ENCODE data around the gene MOB3A.

MOB3A gene

GRCh38 chr19:2077398-2077797, 18.7 kb downstream of the MOB3A start:
- H3K9me3 Mint-ChIP-seq, result no peaks in the 10 kb centered on the region
- H3K27me3 Mint-ChIP-seq (ENCODE audit: low read depth), result no peaks in the 10 kb centered on the region
- TF ChIP-seq, protein P1, sequence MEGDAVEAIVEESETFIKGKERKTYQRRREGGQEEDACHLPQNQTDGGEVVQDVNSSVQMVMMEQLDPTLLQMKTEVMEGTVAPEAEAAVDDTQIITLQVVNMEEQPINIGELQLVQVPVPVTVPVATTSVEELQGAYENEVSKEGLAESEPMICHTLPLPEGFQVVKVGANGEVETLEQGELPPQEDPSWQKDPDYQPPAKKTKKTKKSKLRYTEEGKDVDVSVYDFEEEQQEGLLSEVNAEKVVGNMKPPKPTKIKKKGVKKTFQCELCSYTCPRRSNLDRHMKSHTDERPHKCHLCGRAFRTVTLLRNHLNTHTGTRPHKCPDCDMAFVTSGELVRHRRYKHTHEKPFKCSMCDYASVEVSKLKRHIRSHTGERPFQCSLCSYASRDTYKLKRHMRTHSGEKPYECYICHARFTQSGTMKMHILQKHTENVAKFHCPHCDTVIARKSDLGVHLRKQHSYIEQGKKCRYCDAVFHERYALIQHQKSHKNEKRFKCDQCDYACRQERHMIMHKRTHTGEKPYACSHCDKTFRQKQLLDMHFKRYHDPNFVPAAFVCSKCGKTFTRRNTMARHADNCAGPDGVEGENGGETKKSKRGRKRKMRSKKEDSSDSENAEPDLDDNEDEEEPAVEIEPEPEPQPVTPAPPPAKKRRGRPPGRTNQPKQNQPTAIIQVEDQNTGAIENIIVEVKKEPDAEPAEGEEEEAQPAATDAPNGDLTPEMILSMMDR (IDR thresholded peaks at IDR 0.05; ENCODE audit: unreplicated experiment in 3 of 3), result no peak
- H3K36me3 Mint-ChIP-seq (ENCODE audit: low read depth), result peaks cover 41% of the 10 kb centered on the region
- H3K27ac Mint-ChIP-seq, result no peak overlapping the region
- no peaks in the 10 kb centered on the region for H3K4me1 Mint-ChIP-seq
- H3K4me3 Mint-ChIP-seq, result no peak overlapping the region

DNA sequence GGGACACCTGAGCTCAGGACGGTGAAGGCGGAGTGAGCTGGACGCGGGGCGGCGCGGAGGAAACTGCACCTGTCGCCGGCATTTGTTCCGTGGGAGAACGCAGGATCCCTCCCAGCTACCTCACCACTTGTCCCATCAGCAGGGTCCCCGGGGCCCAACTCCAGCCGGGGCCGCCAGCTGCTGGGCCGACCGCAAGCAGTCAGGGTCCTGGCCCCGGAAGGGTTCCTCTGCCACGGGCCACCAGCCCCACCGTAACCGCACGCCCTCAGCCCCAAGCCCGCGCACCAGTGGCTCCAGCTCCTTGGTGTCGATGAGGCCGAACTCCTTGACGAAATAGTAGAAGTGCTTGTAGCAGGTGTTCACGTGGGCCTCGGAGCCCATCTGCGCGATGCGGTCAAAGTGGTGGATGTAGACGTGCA, 19.6 kb downstream of the MOB3A start:
- Mint-ChIP-seq H3K4me3 (no peak overlapping the region), H3K9me3 (no peaks in the 10 kb centered on the region), H3K4me1 (no peaks in the 10 kb centered on the region), H3K27ac (no peak overlapping the region), H3K36me3 (ENCODE audit: low read depth) (peaks cover 48% of the 10 kb centered on the region), H3K27me3 (ENCODE audit: low read depth) (no peaks in the 10 kb centered on the region)
- TF ChIP-seq, protein P1 (IDR thresholded peaks at IDR 0.05; ENCODE audit: unreplicated experiment in 3 of 3), result no peak

DNA sequence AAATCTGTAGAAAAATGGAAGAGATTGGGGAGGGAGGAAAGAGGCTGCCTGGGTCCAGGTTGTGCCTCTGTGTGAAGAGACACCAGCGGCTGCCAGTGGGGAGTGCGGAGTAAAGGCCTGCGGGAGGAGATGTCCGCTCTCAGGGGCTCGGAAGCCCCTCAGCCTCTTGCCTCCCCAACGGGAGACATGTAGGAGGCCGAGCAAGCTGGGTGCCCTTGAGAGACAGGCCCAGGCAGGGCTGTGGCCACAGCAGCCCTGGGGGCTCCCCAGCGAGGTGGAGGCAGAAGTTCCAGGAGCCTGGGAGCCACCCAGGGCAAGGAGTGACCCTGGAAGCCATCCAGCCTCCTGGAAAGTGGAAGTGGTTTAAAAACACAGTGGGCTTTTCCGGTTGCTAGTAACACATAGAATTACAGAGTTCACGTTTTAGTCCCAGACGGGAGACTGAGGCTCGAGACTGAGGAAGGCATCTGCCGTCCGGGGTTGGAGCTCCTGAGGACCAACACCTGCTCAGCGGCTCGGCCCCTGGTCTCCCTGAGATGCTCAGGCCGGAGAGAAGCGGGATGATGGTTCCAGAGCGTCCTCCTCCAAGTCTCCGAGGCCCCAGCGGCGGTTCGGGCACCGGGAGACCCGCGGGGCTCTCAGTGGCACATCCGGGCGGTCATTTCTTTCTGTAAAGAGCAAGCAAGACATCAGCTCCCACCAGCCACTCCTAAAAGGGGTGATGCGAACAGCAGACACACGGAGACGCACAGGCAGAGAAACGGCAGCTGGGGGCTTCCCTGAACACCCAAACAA, 23.2 kb downstream of the MOB3A start:
- Mint-ChIP-seq H3K9me3 (no peaks in the 10 kb centered on the region), H3K4me1 (no peaks in the 10 kb centered on the region), H3K27ac (no peak overlapping the region), H3K36me3 (ENCODE audit: low read depth) (peaks cover 44% of the 10 kb centered on the region), H3K27me3 (ENCODE audit: low read depth) (no peaks in the 10 kb centered on the region), H3K4me3 (no peak overlapping the region)
- TF ChIP-seq, protein P1 (IDR thresholded peaks at IDR 0.05; ENCODE audit: unreplicated experiment in 3 of 3), result no peak

DNA sequence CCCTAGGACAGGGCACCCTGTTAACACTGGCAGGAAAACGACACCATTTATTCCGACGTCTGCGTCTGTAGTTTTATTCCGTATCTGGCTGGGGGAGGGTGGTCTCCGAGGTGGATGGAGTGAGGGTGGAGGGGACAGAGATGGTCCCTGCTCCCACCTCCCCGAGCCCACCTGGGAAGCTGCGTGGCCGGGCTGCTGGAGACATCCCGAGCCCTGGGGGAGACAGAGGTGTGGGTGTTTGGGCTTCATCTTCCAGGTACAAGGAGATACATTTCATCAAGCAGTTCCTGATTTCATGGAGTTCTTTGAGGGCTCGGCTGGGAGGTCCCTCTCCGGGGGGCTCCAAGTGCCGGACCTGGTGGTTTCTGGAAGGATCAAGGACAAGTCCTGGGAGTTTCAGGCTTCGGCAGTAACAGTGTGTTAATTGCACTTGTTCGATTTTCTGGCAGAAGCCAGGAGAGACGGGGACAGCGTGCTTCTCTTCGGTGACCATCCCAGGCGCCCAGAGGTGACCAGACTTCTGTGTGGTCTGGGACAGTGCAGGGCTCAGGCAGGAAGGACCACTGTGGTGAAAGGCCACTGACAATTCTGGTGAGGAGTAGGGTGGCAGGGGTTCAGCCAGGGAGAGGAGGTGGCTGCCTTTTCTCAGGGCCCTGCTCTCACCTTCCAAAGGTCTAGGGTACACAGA, 25.0 kb downstream of the MOB3A start:
- Mint-ChIP-seq H3K4me3 (no peak overlapping the region), H3K9me3 (no peaks in the 10 kb centered on the region), H3K4me1 (no peaks in the 10 kb centered on the region), H3K27me3 (ENCODE audit: low read depth) (no peaks in the 10 kb centered on the region), H3K36me3 (ENCODE audit: low read depth) (peaks cover 32% of the 10 kb centered on the region), H3K27ac (no peak overlapping the region)
- TF ChIP-seq, protein P1 (IDR thresholded peaks at IDR 0.05; ENCODE audit: unreplicated experiment in 3 of 3), result no peak

GRCh38 chr19:2070436-2070827, 25.7 kb downstream of the MOB3A start:
- no peaks in the 10 kb centered on the region for H3K4me1 Mint-ChIP-seq
- no peak overlapping the region for H3K27ac Mint-ChIP-seq
- H3K27me3 Mint-ChIP-seq (ENCODE audit: low read depth), result no peaks in the 10 kb centered on the region
- no peaks in the 10 kb centered on the region for H3K9me3 Mint-ChIP-seq
- H3K4me3 Mint-ChIP-seq, result no peak overlapping the region
- TF ChIP-seq, protein P1 (IDR thresholded peaks at IDR 0.05; ENCODE audit: unreplicated experiment in 3 of 3), result no peak
- H3K36me3 Mint-ChIP-seq (ENCODE audit: low read depth), result peaks cover 28% of the 10 kb centered on the region
